Fibroblast of the conjunctiva (primary cell): Measurements from ENCODE around the gene SUFU.
"Not testable (repeated sequence)": the region's sequence is repeated elsewhere in the genome, so short reads cannot be mapped to it uniquely, and the experiment has no call there.

ENCODE experiments used
- DNase-seq: peaks from one replicate; pipeline ENCODE4 v3.0.0-alpha.2; 2010; ENCODE audit warnings: low read depth

SUFU gene

GRCh38 chr10:102514487-102515311 is 10.9 kb downstream of the SUFU start:
- DNase-seq: no peak

- DNase-seq: no peak
Measured at GRCh38 chr10:102515724-102516123, 12.0 kb downstream of the SUFU start.

GRCh38 chr10:102517553-102517952 is 13.8 kb downstream of the SUFU start:
- no peak for DNase-seq

- no peak for DNase-seq
Measured at GRCh38 chr10:102519246-102519825, 15.6 kb downstream of the SUFU start.

- DNase-seq: no peak
Measured at GRCh38 chr10:102522874-102523249, 19.1 kb downstream of the SUFU start.

GRCh38 chr10:102523250-102524029 is 19.7 kb downstream of the SUFU start:
- peak; percentile 31 for DNase-seq

- no peak for DNase-seq
Measured at GRCh38 chr10:102524746-102525145, 21.0 kb downstream of the SUFU start.

GRCh38 chr10:102527546-102527945 is 23.8 kb downstream of the SUFU start:
- no peak for DNase-seq

- no peak for DNase-seq
Measured at GRCh38 chr10:102534333-102534732, 30.6 kb downstream of the SUFU start.

- not testable (repeated sequence) for DNase-seq
Measured at GRCh38 chr10:102534966-102535365, 31.2 kb downstream of the SUFU start.

- DNase-seq: no peak
Measured at GRCh38 chr10:102535481-102536147, 31.8 kb downstream of the SUFU start.

- no peak for DNase-seq
Measured at GRCh38 chr10:102537367-102537766, 33.6 kb downstream of the SUFU start.

GRCh38 chr10:102537948-102538347 is 34.2 kb downstream of the SUFU start:
- no peak for DNase-seq

GRCh38 chr10:102538811-102539210 is 35.0 kb downstream of the SUFU start:
- no peak for DNase-seq

GRCh38 chr10:102540023-102540422 is 36.3 kb downstream of the SUFU start:
- DNase-seq: no peak

- no peak for DNase-seq
Measured at GRCh38 chr10:102542800-102543418, 39.1 kb downstream of the SUFU start.

GRCh38 chr10:102545265-102545871 is 41.6 kb downstream of the SUFU start:
- DNase-seq: no peak

GRCh38 chr10:102545997-102546396 is 42.2 kb downstream of the SUFU start:
- no peak for DNase-seq

GRCh38 chr10:102546606-102547320 is 43.0 kb downstream of the SUFU start:
- peak; percentile 48 for DNase-seq

- DNase-seq: no peak
Measured at GRCh38 chr10:102549549-102549948, 45.8 kb downstream of the SUFU start.
